Measurements from ENCODE around the gene ABHD10.
A peak's percentile ranks its signal among the peaks of the same experiment; 100 is the strongest.

Gene ABHD10

DNA sequence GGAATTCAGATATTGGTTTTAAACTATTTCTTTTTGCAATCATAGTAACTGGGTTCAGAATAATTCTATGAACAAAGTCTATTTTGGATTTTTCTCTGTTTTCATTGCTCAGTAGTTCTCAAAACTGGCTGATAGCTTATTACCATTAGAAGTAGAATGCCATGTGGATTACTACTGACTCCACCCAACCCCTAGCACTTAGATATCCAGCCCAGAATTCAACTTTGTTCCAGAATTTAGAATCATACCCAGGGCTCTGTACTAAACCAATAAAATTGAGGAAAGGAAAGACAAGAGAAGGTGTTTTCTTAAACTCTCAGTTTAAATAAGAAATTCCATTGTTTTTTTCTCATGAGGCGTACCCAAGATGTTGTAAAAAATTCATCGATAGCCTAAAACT lies 39.0 kb upstream of the ABHD10 start:
- no peak for DNase-seq (ENCODE audit: low read depth in 2 of 2)
- TF ChIP-seq, protein P1, sequence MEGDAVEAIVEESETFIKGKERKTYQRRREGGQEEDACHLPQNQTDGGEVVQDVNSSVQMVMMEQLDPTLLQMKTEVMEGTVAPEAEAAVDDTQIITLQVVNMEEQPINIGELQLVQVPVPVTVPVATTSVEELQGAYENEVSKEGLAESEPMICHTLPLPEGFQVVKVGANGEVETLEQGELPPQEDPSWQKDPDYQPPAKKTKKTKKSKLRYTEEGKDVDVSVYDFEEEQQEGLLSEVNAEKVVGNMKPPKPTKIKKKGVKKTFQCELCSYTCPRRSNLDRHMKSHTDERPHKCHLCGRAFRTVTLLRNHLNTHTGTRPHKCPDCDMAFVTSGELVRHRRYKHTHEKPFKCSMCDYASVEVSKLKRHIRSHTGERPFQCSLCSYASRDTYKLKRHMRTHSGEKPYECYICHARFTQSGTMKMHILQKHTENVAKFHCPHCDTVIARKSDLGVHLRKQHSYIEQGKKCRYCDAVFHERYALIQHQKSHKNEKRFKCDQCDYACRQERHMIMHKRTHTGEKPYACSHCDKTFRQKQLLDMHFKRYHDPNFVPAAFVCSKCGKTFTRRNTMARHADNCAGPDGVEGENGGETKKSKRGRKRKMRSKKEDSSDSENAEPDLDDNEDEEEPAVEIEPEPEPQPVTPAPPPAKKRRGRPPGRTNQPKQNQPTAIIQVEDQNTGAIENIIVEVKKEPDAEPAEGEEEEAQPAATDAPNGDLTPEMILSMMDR (IDR thresholded peaks at IDR 0.05; ENCODE audit: low read depth, low read length), result no peak
- no peak overlapping the region for H3K4me3 ChIP-seq (replicated peaks in 1 of 2; ENCODE audit: low read depth in 2 of 2, low read length in 2 of 2)

DNA sequence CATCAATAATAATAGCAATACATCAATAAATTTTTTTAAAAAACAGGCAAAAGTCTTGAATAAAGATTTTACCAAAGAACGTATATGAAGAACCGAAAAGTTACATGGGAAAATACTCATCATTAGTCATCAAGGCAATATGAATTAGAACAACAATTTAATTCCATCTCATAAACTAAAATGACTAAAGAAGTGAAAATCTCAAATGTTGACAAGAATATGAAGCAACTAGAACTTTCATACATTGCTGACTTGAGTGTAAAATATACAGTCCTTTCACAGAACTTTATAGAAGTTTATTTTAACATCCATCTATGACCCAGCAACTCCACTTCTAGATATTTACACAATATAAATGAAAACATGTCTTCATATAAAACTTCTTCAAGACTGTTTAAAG lies 35.3 kb upstream of the ABHD10 start:
- TF ChIP-seq, protein P1 (IDR thresholded peaks at IDR 0.05; ENCODE audit: low read depth, low read length), result no peak
- peak in 1 of 2 donors; percentile 55 for DNase-seq (ENCODE audit: low read depth in 2 of 2)
- no peak overlapping the region for H3K4me3 ChIP-seq (replicated peaks in 1 of 2; ENCODE audit: low read depth in 2 of 2, low read length in 2 of 2)

DNA sequence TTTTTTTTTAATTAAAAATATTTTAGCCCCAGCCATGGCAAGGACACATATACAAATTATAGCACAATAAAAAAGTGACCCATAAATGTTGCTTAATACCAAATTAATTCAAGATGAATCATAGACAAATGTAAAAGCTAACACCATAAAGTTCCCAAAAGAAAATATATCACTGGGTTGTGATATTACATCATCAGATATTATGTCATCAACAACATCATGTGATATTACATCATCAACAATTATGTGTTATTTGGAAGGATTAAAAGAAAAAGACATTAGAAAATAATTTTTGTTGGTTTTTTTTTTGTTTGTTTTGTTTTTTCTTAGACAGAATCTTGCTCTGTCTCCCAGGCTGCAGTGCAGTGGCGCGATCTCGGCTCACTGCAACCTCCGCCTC lies 34.5 kb upstream of the ABHD10 start:
- TF ChIP-seq, protein P1 (IDR thresholded peaks at IDR 0.05; ENCODE audit: low read depth, low read length), result no peak
- no peak overlapping the region for H3K4me3 ChIP-seq (replicated peaks in 1 of 2; ENCODE audit: low read depth in 2 of 2, low read length in 2 of 2)
- DNase-seq (ENCODE audit: low read depth in 2 of 2), result peak in 1 of 2 donors; percentile 45

DNA sequence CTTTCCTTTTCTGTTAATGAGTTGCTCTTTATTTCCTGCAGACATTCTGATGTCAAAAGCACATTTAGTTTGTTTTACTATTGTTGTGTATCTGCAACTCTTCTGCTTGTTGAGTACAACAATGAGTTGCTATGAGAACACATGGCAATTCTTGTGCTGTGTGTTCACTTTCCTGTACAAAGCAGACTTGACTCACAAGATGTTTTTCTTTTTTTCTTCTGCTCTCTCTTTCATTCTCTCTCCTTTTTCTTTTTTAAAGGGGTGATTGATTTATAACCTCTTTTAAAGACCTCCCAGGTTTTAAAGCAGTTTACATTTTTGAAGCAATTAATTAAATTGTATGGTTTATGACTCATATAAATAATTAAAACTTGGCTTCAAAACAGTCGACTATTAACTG lies 31.6 kb upstream of the ABHD10 start:
- DNase-seq (ENCODE audit: low read depth in 2 of 2), result peak; percentile 53 to 85
- TF ChIP-seq, protein P1 (IDR thresholded peaks at IDR 0.05; ENCODE audit: low read depth, low read length), result no peak
- no peak overlapping the region for H3K4me3 ChIP-seq (replicated peaks in 1 of 2; ENCODE audit: low read depth in 2 of 2, low read length in 2 of 2)

DNA sequence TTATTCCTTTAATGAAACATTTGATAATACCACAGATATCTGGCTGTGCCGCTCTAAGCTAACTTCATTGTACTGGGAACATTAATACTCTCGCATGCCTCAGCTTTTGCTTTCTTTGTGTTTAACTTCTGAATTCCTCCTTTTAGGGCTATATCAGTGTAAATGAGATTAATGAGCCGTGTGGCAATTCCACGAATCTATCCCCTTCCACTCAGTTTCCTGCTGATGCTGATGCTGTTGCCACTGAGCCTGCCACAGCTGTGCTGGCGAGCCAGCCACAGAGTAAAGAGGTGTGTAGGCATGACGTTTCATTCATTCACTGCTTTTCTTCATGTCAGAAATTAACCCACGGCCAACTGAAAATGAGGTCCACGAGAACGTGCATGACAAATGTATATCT lies 30.0 kb upstream of the ABHD10 start:
- TF ChIP-seq, protein P1 (IDR thresholded peaks at IDR 0.05; ENCODE audit: low read depth, low read length), result no peak
- no peak overlapping the region for H3K4me3 ChIP-seq (replicated peaks in 1 of 2; ENCODE audit: low read depth in 2 of 2, low read length in 2 of 2)
- DNase-seq (ENCODE audit: low read depth in 2 of 2), result no peak

DNA sequence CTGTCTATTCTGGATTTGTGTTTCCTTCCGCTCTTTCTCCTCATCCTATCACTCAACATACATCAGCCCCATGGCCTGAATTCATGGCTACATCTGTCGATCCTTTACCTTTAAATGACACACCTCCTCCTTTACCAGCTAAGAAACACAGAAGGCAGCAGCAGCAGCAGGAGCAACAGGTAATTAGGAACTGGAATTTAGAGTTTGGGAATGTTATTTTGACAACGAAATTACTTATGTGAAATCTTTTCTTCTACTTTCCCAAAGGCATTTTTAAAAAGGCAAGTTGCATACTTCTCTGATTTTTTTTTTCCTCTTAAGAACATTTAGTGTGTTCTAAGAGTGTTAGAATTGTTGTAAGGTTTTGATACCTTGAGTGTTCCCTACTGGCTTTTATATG lies 29.1 kb upstream of the ABHD10 start:
- TF ChIP-seq, protein P1 (IDR thresholded peaks at IDR 0.05; ENCODE audit: low read depth, low read length), result no peak
- no peak overlapping the region for H3K4me3 ChIP-seq (replicated peaks in 1 of 2; ENCODE audit: low read depth in 2 of 2, low read length in 2 of 2)
- no peak for DNase-seq (ENCODE audit: low read depth in 2 of 2)

DNA sequence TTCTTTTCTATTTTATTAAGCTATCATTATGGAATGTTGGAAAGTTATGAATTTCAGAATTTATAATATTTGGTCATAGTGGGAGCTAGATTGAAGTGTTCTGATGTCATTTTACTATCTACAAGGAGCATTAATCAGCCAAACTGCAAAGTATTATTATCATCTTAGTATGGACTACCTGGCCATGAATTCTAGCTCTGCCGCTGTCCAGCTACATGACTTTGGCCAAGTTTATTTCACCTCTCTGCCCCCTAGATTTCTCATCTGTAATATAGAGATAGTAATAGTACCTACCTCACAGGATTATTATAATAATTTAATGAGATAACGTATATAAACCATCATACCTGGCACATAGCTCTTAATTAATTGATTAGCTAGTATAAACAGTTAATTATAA lies 27.8 kb upstream of the ABHD10 start:
- no peak for DNase-seq (ENCODE audit: low read depth in 2 of 2)
- TF ChIP-seq, protein P1 (IDR thresholded peaks at IDR 0.05; ENCODE audit: low read depth, low read length), result no peak
- H3K4me3 ChIP-seq (replicated peaks in 1 of 2; ENCODE audit: low read depth in 2 of 2, low read length in 2 of 2), result no peak overlapping the region

Data from cardiac fibroblast (primary cell).